Putamen (tissue), 1 donor: ENCODE data around the gene ZNF385B.

Source experiments
- DNase-seq: peaks from one replicate; pipeline ENCODE4 v3.0.0-alpha.2; 2016; ENCODE audit warnings: low spot score

Gene ZNF385B

GRCh38 chr2:179682756-179683155 is 178.7 kb downstream of the ZNF385B start:
- DNase-seq: no peak

GRCh38 chr2:179677746-179678505 is 183.5 kb downstream of the ZNF385B start:
- DNase-seq: no peak

GRCh38 chr2:179677077-179677688 is 184.2 kb downstream of the ZNF385B start:
- peak; percentile 53 for DNase-seq

GRCh38 chr2:179675435-179675834 is 186.0 kb downstream of the ZNF385B start:
- peak; percentile 12 for DNase-seq

- DNase-seq: no peak
Observed at GRCh38 chr2:179671043-179671981, 190.1 kb downstream of the ZNF385B start.

GRCh38 chr2:179669196-179669595 is 192.2 kb downstream of the ZNF385B start:
- DNase-seq: no peak

GRCh38 chr2:179664972-179665812 is 196.2 kb downstream of the ZNF385B start:
- DNase-seq: no peak

GRCh38 chr2:179661986-179662385 is 199.4 kb downstream of the ZNF385B start:
- no peak for DNase-seq

- no peak for DNase-seq
Observed at GRCh38 chr2:179657068-179657595, 204.3 kb downstream of the ZNF385B start.

GRCh38 chr2:179655627-179656026 is 205.8 kb downstream of the ZNF385B start:
- no peak for DNase-seq

GRCh38 chr2:179654806-179655205 is 206.6 kb downstream of the ZNF385B start:
- DNase-seq: no peak

GRCh38 chr2:179652296-179652695 is 209.1 kb downstream of the ZNF385B start:
- DNase-seq: no peak

GRCh38 chr2:179650420-179650819 is 211.0 kb downstream of the ZNF385B start:
- no peak for DNase-seq

GRCh38 chr2:179646862-179647587 is 214.4 kb downstream of the ZNF385B start:
- no peak for DNase-seq

- no peak for DNase-seq
Observed at GRCh38 chr2:179646173-179646769, 215.1 kb downstream of the ZNF385B start.

- DNase-seq: no peak
Observed at GRCh38 chr2:179645047-179645446, 216.4 kb downstream of the ZNF385B start.

- DNase-seq: no peak
Observed at GRCh38 chr2:179642462-179642861, 218.9 kb downstream of the ZNF385B start.

GRCh38 chr2:179636995-179637394 is 224.4 kb downstream of the ZNF385B start:
- no peak for DNase-seq

- no peak for DNase-seq
Observed at GRCh38 chr2:179636100-179636980, 225.1 kb downstream of the ZNF385B start.
